HG03097 (cell line): Measurements from ENCODE around the gene ADAMTSL1.

ENCODE experiments used
- ATAC-seq: cut with Tn5 transposase; IDR thresholded peaks from one replicate; pipeline ENCODE4 v1.9.1; 2021; ENCODE audit not compliant: unreplicated experiment, low FRiP score

ADAMTSL1 gene

DNA sequence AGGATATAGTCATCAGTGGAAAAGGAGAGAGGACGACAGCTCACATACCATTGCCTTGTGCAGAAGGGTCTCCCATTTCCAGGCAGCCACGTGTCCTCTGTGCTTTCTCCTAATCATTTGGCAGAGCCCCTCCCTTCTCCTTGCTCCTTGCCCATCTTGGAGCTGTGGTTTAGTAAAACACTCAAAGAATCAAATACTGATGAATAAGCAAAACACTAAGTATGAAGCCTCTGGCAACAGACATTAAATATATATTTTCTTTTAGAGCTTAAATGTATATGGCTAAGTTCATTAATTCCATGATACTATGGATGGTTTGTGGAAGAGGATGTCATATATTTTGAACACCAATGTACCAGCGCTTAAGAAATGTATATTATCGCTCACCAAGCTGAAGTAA is 280.6 kb downstream of the ADAMTSL1 start:
- no peak for ATAC-seq

DNA sequence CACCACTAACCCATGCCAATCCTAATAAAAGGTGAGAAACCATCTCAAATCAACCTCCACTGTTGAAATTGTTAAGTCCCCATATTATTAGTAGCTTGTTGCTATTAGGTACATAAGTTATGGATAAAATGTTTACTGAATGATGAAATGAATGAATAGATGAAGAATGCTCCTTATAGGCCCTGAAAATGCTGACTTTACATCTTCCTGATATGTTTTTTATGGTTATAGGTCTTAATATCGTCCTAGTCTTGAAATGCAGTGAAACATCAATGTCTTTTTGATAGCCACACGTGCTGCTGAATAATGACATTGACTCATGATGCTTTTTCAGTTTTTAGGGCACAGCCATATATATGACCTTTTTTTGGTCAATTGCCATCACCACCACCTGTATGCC is 281.3 kb downstream of the ADAMTSL1 start:
- no peak for ATAC-seq

- ATAC-seq, result no peak
Observed at GRCh38 chr9:18756712-18757125, 282.8 kb downstream of the ADAMTSL1 start.

DNA sequence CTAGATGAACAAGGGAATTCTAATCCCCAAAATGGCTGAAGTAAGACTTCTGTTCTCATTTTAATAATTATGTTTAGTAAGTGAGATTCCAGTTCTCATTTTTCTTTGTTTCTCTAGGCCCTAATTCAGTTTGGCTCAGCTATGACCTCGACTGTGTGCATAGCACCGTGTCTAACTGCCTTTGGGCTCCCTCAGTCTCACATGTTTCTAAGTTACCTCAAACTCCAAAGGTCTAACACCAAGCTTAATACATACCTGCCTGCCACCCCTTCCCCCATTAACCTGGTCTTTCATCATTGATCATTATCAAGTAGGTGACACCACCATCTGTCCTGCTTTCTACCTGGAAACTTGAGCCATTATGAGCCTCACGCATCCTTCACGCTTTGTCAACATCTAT is 285.9 kb downstream of the ADAMTSL1 start:
- no peak for ATAC-seq

- ATAC-seq, result no peak
Observed at GRCh38 chr9:18761742-18762300, 287.9 kb downstream of the ADAMTSL1 start.

- no peak for ATAC-seq
Observed at GRCh38 chr9:18766989-18767550, 293.1 kb downstream of the ADAMTSL1 start.

DNA sequence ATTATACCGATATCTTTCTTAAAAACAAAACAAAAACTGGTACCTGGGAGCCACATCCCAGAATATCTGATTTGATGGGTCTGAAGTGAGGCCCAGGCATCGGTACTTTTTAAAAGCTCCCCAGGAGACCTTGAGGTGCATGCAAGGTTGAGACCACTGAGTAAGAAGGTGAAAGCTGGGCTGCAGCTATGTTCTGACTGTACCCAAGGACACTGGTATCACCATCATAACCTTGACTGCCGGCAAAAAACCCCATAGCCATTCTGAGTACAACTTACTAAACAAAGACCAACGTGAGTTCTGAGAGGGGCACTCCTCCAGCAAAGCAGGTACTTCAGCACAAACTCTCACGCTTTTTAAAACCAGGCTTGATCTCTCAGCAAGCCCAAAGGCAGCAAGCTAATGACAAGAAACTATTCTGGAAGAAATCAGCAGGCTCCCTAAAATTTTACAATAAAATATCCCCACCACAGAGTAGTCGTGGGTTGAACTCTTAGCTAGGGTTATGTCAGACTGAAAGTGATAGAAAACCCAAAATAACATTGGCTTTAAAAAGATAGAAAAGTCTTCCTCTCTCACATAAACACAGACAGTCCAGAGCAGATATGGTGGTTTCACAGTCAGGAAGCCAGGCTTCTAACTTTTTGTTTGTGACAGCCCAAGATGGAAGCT is 295.1 kb downstream of the ADAMTSL1 start:
- ATAC-seq, result no peak

DNA sequence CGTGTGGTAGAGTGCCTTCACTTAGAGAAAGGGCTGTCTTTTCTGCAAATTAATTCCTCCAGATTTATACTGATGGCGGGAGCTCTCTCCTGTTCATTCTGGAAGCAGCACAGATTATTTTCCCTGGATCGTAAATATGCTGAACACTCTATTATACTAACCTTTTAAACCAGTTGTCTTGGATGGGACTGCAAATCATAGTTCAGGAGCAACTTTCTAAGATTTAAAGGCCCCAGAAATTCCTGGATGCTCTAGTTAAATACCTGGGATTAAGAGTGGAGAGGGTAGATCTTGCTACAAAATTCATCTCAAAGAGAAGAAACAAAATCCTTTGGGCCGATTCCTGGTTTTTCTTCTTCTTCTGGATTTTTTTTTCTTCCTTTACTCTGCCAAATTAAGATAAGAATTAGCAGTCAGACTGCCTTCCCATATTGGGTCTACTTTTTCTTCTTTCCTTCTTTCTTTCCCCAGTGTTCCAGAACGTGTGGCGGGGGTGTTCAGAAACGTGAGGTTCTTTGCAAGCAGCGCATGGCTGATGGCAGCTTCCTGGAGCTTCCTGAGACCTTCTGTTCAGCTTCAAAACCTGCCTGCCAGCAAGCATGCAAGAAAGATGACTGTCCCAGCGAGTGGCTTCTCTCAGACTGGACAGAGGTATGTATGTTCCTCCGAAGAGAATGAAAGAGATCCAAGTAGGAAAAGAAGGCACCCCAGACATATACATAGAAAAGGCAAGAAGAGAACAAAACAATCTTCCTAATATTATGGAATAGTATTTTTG is 296.4 kb downstream of the ADAMTSL1 start:
- no peak for ATAC-seq

DNA sequence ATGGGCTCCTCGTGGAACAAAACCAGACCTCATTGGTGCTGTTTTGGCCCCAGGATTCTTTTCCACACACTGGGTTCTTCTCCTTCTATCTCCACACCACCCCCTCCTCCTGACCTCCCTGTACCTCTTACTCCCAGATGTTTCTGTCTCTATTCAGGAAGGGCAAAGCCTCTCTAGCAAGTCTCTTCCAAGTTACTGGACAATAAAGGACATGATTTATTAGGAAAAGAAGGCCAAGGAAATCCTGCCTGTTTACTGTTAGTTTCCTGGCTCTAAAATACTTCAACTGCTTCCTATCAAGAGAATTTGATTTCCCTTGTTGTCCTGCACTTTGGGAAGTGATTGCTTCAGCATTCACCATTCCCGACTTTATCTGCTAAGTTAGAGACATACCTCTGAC is 297.1 kb downstream of the ADAMTSL1 start:
- no peak for ATAC-seq

DNA sequence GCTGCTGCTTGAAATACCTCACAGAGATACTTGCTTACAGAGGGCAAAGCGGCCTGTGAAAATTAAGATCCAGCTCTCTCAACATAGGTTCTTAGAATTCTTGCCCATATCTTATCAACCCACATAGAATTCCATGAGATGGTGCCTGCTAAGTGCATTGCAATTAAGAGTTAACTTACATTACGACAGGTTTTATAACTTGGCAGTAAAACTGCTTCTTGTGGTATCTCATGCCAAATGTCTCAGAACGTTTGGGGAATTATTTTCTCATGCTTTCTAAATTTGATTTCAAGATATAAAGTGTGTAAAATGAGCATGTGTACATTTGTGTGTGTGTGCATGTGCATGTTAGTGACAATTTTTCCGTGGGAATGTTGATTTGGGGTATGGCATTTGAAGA is 297.8 kb downstream of the ADAMTSL1 start:
- no peak for ATAC-seq

GRCh38 chr9:18775241-18775640 is 301.3 kb downstream of the ADAMTSL1 start:
- no peak for ATAC-seq

- no peak for ATAC-seq
Observed at GRCh38 chr9:18775930-18776329, 302.0 kb downstream of the ADAMTSL1 start.

DNA sequence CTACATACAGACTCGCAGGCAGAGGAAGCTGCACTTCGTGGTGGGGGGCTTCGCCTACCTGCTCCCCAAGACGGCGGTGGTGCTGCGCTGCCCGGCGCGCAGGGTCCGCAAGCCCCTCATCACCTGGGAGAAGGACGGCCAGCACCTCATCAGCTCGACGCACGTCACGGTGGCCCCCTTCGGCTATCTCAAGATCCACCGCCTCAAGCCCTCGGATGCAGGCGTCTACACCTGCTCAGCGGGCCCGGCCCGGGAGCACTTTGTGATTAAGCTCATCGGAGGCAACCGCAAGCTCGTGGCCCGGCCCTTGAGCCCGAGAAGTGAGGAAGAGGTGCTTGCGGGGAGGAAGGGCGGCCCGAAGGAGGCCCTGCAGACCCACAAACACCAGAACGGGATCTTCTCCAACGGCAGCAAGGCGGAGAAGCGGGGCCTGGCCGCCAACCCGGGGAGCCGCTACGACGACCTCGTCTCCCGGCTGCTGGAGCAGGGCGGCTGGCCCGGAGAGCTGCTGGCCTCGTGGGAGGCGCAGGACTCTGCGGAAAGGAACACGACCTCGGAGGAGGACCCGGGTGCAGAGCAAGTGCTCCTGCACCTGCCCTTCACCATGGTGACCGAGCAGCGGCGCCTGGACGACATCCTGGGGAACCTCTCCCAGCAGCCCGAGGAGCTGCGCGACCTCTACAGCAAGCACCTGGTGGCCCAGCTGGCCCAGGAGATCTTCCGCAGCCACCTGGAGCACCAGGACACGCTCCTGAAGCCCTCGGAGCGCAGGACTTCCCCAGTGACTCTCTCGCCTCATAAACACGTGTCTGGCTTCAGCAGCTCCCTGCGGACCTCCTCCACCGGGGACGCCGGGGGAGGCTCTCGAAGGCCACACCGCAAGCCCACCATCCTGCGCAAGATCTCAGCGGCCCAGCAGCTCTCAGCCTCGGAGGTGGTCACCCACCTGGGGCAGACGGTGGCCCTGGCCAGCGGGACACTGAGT is 303.2 kb downstream of the ADAMTSL1 start:
- ATAC-seq, result no peak

GRCh38 chr9:18778147-18778546 is 304.2 kb downstream of the ADAMTSL1 start:
- ATAC-seq, result no peak

DNA sequence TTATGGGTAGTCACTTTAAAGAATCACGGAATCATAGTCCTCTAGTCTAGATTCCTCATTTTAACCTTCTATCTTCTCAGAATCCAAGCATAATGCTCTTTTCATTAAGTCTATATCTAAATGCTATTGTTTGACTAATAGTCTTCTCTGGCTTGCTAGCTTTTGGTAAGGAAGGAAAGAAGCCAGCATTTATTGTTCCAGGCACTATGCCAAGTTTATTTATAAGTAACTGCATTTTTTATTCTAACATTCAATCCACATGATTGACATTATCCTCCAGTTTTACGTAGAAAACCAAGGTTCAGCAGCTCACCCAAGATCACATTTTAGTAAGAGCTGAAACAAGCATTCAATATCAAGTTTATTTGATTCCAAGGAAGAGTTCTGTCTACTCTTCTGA is 304.9 kb downstream of the ADAMTSL1 start:
- no peak for ATAC-seq

DNA sequence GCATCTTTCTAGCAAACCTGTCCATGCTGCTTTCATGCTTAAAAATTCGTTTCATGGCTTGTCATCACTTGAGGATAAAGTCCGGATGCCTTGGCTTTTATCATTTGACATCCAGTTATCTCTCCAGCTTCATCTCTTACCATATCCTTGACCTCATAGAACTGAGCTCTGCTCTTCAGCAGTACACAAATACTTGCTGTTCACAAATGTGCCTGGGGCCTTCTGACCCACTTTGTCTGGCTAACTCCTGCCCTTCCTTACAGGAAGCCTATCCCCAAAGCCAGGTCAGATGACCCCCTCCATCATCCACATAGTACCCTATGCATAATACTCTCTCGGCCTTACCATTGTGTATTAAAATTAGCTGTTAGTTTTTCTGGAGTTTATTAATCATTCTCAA is 310.0 kb downstream of the ADAMTSL1 start:
- ATAC-seq, result no peak

GRCh38 chr9:18785604-18786003 is 311.7 kb downstream of the ADAMTSL1 start:
- ATAC-seq, result no peak

- no peak for ATAC-seq
Observed at GRCh38 chr9:18786196-18786595, 312.2 kb downstream of the ADAMTSL1 start.

DNA sequence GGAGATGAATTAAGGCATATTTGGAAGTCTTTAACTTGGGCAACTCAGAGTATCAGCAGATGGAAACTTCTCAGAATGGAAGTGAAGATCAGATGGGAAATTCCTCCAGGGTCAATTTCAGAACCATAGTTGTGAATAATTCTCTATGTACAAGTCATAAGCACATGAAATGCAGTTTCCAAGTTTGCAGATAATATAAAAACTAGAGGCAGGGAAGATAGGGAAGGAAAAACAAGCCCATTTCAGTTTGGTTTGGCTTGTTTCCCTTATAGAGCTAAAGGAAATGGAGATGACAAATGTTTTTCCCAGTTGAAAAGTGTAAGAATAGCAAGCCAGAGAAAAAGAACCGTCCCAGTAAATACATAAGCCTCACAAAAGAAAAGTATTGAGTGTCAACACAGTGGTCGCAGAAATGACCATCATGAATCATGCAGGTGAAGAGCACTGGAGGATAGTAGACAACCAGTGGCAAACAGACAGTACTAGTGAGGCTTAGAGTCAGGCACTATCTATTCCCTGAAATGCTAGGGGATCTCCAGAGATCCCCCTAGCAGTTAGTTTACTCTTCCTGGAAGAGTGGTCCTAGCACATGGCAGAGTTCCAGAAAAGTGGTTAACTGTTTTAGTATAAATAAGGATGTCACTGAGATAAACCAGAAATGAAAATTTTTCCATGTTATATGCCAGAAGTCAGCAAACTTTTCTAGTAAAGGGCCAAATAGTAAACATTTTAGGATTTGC is 313.1 kb downstream of the ADAMTSL1 start:
- no peak for ATAC-seq

- ATAC-seq, result no peak
Observed at GRCh38 chr9:18788256-18788655, 314.3 kb downstream of the ADAMTSL1 start.
